Medulla oblongata (tissue), 1 donor: ENCODE data around the gene FBXL16.

ENCODE experiments used
- DNase-seq: peaks from one replicate; pipeline ENCODE4 v3.0.0-alpha.2; 2015; ENCODE audit errors: extremely low spot score

FBXL16 gene

GRCh38 chr16:710500-711075, 5.0 kb upstream of the FBXL16 start:
- no peak for DNase-seq

- peak; percentile 90 for DNase-seq
Observed at GRCh38 chr16:709566-710499, 4.2 kb upstream of the FBXL16 start.

DNA sequence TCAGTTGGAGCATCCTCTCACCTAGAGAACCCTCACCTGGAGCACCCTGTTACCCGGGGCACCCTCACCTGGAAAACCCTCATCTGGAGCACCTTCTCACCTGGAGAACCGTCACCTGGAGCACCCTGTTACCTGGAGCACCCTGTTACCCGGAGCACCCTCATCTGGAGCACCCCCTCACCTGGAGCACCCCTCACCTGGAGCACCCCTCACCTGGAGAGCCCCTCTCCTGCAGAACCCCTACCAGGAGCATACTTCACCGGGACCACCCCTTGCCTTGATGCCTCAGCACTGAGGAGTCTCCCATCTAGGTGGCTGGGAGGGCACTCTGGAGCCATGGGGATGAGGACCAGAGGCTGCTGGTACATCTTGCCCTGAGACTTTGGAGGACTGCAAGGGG, 3.4 kb upstream of the FBXL16 start:
- DNase-seq, result no peak

GRCh38 chr16:708019-708418, 2.4 kb upstream of the FBXL16 start:
- DNase-seq, result no peak

GRCh38 chr16:707062-707538, 1.5 kb upstream of the FBXL16 start:
- DNase-seq, result no peak

DNA sequence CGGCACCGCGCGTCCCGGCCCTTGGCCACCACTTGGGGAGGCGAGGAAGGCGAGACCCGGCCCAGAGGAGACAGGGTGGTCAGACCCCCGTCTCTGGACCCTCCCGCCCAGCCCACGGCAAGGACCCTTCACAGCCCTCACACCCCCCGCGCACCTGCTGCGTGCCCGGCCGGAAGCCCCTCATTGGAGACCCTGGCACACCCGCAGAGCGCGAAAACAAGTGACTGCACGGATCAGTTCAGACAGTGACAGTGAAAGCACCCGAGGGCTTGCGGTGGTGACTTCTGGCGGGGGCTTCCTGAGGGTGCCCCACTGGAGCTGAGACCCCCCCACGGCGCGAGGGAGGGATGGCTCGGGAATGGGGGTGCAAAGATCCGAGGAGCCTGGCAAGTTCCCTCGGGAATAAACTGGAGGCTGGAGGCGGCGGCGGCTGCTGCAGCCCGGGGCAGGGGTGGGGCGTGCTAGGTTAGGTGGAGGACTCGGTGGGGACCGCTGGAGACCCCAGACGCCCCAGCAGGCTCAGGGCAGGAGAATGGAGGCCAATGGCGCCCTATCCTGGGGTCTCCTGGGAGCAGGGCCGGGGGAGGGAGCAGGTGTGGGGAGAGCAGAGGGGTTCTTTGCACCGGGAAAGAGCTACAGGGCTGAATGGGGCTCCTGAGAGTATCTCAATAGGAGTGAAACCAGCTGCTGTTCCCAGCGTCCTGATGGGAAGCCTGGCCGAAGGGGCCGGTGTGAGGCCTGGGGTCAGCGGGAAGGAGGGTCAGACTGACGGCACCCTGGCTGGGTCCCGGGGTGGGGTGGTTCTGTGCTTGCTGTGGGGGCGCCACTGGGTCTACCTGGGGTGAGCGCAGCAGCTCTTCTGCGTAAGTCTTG, 824 bp upstream of the FBXL16 start:
- no peak for DNase-seq

GRCh38 chr16:704552-705380, 835 bp downstream of the FBXL16 start:
- DNase-seq, result no peak

DNA sequence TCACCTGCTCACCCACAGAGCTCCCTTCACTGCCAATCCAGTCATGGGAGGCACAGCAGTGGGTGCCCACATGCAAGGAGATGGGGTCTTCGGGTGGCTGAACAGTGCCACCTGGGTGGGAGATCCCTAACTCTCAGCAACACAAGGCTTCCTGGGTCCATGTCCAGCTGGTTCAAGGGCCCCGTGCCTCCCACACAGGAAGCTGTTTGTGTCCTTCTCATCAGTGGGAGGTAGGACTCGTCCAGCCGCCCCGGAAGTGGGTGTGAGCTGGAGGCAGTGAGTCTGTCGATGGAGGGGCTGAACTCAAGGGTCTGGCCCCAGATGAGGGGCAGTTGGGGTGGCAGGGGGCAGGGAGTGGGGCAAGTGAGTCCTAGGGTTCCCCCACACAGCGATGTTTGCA, 1.6 kb downstream of the FBXL16 start:
- no peak for DNase-seq

GRCh38 chr16:703406-703805, 2.2 kb downstream of the FBXL16 start:
- DNase-seq, result no peak

- no peak for DNase-seq
Observed at GRCh38 chr16:702341-702740, 3.3 kb downstream of the FBXL16 start.

- no peak for DNase-seq
Observed at GRCh38 chr16:700684-701584, 4.7 kb downstream of the FBXL16 start.

DNA sequence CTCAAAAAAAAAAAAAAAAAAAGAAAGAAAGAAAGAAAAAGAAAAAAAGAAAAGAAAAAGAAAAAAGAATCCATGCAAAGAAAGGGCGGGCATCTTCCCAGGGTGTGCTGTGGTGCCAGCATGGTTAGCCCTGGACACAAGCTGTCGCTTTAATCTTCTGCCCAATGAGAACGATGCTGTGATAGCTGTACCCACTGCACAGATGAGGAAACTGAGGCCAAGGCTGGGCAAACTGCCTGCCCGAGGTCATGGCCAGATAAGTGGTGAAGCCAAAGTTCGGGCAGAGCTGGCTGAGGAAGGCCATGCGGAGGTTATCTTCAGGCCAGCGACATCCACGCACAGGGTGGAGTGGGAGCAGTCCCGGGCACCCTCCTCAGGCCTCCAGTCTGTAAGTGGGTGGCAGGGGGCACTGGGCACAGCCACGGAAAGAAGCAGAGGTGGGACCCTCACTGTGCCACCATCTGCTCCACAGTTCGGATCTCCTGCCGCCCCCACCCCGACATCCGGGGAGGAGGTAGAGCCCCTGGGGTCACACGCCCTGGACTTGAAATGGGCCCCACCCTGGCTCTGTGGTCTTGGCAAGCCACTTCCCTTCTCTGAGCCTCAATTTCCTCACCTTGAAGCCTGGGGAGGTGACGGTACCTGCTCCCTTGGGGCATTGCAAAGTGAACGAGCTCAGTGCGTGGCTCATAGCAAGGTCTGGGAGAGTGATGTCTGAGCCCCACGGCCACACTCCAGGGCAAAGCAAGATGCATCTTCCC, 6.5 kb downstream of the FBXL16 start:
- DNase-seq, result no peak

DNA sequence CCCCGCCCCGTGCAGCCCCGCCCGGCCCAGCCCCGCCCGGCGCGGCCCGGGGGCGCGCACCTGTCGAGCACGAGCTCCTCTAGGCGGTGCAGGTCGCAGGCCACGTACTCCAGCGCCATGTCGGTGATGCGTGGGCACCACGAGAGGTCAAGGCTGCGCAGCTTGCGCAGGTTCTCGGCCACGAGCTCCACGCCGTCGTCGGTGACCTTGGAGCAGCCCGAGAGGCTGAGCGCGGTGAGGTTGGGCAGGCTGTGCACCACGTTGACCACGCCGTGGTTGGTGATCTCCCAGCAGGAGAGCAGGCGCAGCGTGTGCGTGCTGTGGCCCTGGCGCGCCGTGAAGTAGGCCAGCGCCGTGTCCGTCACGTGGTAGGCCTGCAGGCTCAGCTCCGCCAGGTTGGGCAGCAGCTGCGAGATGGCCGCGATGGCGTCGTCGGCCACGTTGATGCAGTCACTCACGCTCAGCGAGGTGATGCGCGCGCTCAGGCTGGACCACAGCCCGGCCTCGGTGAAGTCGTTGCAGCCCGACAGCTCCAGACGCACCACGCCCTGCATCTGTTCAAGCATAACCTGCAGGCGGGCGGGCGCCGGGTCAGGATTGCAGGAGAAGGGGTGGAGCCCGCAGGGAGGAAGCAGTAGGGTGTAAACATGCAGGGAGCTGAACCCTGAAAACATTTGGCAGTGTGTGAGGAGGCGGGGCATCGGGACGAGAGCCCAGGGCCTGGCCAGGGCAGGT, 10.1 kb downstream of the FBXL16 start:
- DNase-seq, result no peak

GRCh38 chr16:694863-695354, 10.7 kb downstream of the FBXL16 start:
- DNase-seq, result no peak

DNA sequence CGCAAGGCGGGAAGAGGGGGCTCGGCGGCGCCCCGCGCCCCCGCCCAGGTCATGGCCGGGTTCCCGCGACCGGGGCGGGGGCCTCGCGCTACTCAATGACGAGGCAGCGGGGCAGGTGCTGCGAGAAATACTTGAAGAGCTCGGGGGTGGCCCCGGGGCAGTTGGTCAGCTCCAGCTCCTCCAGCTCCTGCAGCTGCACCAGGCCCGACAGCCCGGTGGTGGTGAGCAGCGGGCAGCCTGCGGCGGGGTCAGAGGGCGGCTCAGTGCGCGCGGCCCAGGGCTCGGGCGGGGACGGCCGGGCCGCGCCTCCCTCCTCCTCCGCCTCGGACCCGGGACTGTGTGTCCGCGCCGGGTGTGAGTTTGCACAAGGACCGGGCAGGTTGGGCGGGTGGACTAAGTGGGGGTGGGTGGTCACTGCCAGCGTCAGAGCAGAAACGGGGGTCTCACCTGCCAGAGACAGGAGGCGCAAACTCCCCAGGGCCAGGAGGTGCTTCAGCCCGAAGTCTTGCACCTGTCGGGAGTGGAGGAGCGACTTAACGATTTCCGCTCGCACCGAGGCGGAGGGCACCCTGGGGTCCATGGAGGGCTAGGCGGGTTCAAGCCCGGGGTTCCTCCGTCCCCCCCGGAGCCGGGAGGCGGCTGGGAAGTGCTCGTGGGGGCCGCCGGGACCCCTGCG, 11.3 kb downstream of the FBXL16 start:
- no peak for DNase-seq

GRCh38 chr16:693766-694165, 11.8 kb downstream of the FBXL16 start:
- no peak for DNase-seq

GRCh38 chr16:693364-693763, 12.2 kb downstream of the FBXL16 start:
- no peak for DNase-seq
